Spleen (tissue), 11 donors: ENCODE data around the gene TRAF6. TPM values are rescaled to one million over a fixed set of nuclear protein-coding genes. Genes with fewer than 3 reads are reported as not detected.

ENCODE experiments used
- DNase-seq: peaks from one replicate; pipeline ENCODE4 v3.0.0-alpha.2; 2020
- H3K27ac ChIP-seq, 8 donors: fragments of 200-600 bp; sonication (generic) in 7 of 8; 1 replicate in 4 of 8; 2 replicates in 4 of 8; pipeline versions ENCODE4 v1.5.0 to v1.8.0; 2016 to 2021; ENCODE audit warnings: inconsistent platforms in 4 of 8, mild to moderate bottlenecking in 4 of 8, moderate library complexity in 1 of 8
- H3K27me3 ChIP-seq, 7 donors: fragments of 200-600 bp; sonication (generic) in 6 of 7; replicated peaks in 1 of 7; 1 replicate in 4 of 7; 2 replicates in 3 of 7; pipeline versions ENCODE4 v1.5.0 to v1.8.0; 2016 to 2021; ENCODE audit warnings: inconsistent platforms in 3 of 7, mild to moderate bottlenecking in 1 of 7
- H3K36me3 ChIP-seq, 6 donors: fragments of 200-600 bp; sonication (generic) in 5 of 6; 1 replicate in 4 of 6; 2 replicates in 2 of 6; pipeline versions ENCODE4 v1.5.0 to v1.8.0; 2016 to 2021; ENCODE audit warnings: inconsistent platforms in 2 of 6
- H3K4me1 ChIP-seq, 6 donors: fragments of 200-600 bp; sonication (generic) in 5 of 6; 1 replicate in 3 of 6; 2 replicates in 3 of 6; pipeline versions ENCODE4 v1.5.0 to v1.8.0; 2016 to 2021; ENCODE audit warnings: inconsistent platforms in 3 of 6
- H3K4me3 ChIP-seq, 8 donors: fragments of 200-600 bp; sonication (generic) in 7 of 8; 1 replicate in 4 of 8; 2 replicates in 4 of 8; pipeline versions ENCODE4 v1.5.0 to v1.8.0; 2016 to 2021; ENCODE audit warnings: inconsistent platforms in 4 of 8, mild to moderate bottlenecking in 4 of 8, moderate library complexity in 2 of 8
- H3K9me3 ChIP-seq, 8 donors: fragments of 200-600 bp; sonication (generic) in 7 of 8; 1 replicate in 4 of 8; 2 replicates in 4 of 8; pipeline versions ENCODE4 v1.5.0 to v1.8.0; 2016 to 2021; ENCODE audit warnings: inconsistent platforms in 4 of 8
- POLR2A ChIP-seq, 3 donors: fragments of 450-650 bp; IDR thresholded peaks; one replicate each; pipeline ENCODE4 v1.5.1; 2017; ENCODE audit warnings: antibody characterized with exemption in 3 of 3, mild to moderate bottlenecking in 1 of 3
- POLR2AphosphoS5 ChIP-seq, 3 donors: sonication (generic); formaldehyde crosslinking; IDR thresholded peaks; one replicate each; pipeline ENCODE4 v1.5.1; 2017; ENCODE audit warnings: antibody characterized with exemption in 3 of 3
- WGBS, 5 donors: extraction: QIAGEN DNeasy Blood & Tissue Kit in 3 of 5; methylation state at CpG; one replicate each; pipeline versions ENCODE4 v1.1.5 to v1.1.7; 2013 to 2018; 5-methylcytosine and 5-hydroxymethylcytosine counted together
- intact Hi-C: fragments of 100-400 bp; cut with DNase I; formaldehyde crosslinking; loops from one replicate; pipeline ENCODE4 v1.15.0; 2023; ENCODE audit warnings: low total_unique reads
- polyA plus RNA-seq, 3 donors: library from polyadenylated mRNA; stranded (reverse); fragments of 200-250 nt; gene quantifications; one replicate each; pipeline ENCODE4 v1.2.1, GENCODE V29; 2013
- total RNA-seq, 7 donors: library from RNA; depleted of rRNA in 3 of 7; stranded (reverse); fragments of >200 nt in 3 of 7; fragmentation: NEBNext Ultra II Directional in 4 of 7; extraction: Animal tissue kit (Norgen Biotek cat#: 25700) in 4 of 7; gene quantifications; one replicate each; pipeline versions ENCODE4 v1.1.0 to v1.2.1, GENCODE V29; 2016 to 2021
- TF ChIP-seq, protein P1 (sequence below), 11 experiments: fragments of 200-600 bp in 7 of 11; fragments of 450-650 bp in 4 of 11; sonication (generic) in 4 of 11; IDR thresholded peaks in 8 of 11; conservative IDR thresholded peaks in 3 of 11; 1 replicate in 7 of 11; 2 replicates in 4 of 11; pipeline versions ENCODE4 v1.4.0 to v1.8.0; 2016 to 2021; ENCODE audit warnings: antibody characterized with exemption in 11 of 11, inconsistent platforms in 4 of 11, mild to moderate bottlenecking in 1 of 11
- donor health status: healthy with polysubstance abuse.
- donor health status: DM: no; HTN: no; CAD: no; lungs with moderate emphysema.
- donor health status: DM: no; HTN: no; CAD: no.
- donor health status: Bipolar disorder and iron deficiency.
- donor health status: healthy.
- donor health status: DM: no; HTN: no; CAD: no.
- donor health status: DM: yes; HTN: yes; CAD: no.

TRAF6 gene
- total and polyA plus RNA-seq, 10 donors, result 2.1 to 26.1 (median 19.1) TPM

- Histone ChIP-seq H3K27ac (no peak overlapping the region), H3K36me3 (peaks cover 0 to 77% (median 37%) of the 10 kb centered on the region in 6 donors), H3K9me3 (no peaks in the 10 kb centered on the region), H3K4me3 (no peak overlapping the region), H3K4me1 (peaks cover 0 to 7% (median 0%) of the 10 kb centered on the region in 6 donors), H3K27me3 (no peaks in the 10 kb centered on the region)
- 70 to 88% (median 83%) methylated on average over 3 of the region's 3 CpGs for WGBS, 5 donors
- DNase-seq, result no peak
- intact Hi-C loops, result no loop called here
- TF ChIP-seq POLR2AphosphoS5 (IDR thresholded peaks at IDR 0.05) (no peak), POLR2A (IDR thresholded peaks at IDR 0.05) (no peak)
- TF ChIP-seq, protein P1, sequence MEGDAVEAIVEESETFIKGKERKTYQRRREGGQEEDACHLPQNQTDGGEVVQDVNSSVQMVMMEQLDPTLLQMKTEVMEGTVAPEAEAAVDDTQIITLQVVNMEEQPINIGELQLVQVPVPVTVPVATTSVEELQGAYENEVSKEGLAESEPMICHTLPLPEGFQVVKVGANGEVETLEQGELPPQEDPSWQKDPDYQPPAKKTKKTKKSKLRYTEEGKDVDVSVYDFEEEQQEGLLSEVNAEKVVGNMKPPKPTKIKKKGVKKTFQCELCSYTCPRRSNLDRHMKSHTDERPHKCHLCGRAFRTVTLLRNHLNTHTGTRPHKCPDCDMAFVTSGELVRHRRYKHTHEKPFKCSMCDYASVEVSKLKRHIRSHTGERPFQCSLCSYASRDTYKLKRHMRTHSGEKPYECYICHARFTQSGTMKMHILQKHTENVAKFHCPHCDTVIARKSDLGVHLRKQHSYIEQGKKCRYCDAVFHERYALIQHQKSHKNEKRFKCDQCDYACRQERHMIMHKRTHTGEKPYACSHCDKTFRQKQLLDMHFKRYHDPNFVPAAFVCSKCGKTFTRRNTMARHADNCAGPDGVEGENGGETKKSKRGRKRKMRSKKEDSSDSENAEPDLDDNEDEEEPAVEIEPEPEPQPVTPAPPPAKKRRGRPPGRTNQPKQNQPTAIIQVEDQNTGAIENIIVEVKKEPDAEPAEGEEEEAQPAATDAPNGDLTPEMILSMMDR (IDR thresholded peaks at IDR 0.05 in 8 of 11, conservative IDR thresholded peaks at IDR 0.05 in 3 of 11), result no peak
These were observed 46.3 kb downstream of the TRAF6 start for GRCh38 chr11:36463781-36464180.

GRCh38 chr11:36462321-36462720 is 47.8 kb downstream of the TRAF6 start:
- Histone ChIP-seq H3K36me3 (peaks cover 0 to 89% (median 44%) of the 10 kb centered on the region in 6 donors), H3K27ac (no peak overlapping the region), H3K9me3 (no peaks in the 10 kb centered on the region), H3K27me3 (no peaks in the 10 kb centered on the region), H3K4me3 (no peak overlapping the region), H3K4me1 (peaks cover 0 to 7% (median 0%) of the 10 kb centered on the region in 6 donors)
- intact Hi-C loops, result no loop called here
- TF ChIP-seq POLR2A (IDR thresholded peaks at IDR 0.05), result no peak
- TF ChIP-seq POLR2AphosphoS5 (IDR thresholded peaks at IDR 0.05), result peak; percentile 13 to 74 (median 59)
- WGBS, 5 donors, result 88 to 99% (median 93%) methylated on average over 15 of the region's 15 CpGs
- no peak for DNase-seq

- Histone ChIP-seq H3K4me3 (no peak overlapping the region), H3K9me3 (no peaks in the 10 kb centered on the region), H3K27me3 (no peaks in the 10 kb centered on the region), H3K36me3 (peaks cover 0 to 89% (median 56%) of the 10 kb centered on the region in 6 donors), H3K27ac (no peak overlapping the region), H3K4me1 (peaks cover 0 to 14% (median 5%) of the 10 kb centered on the region in 6 donors)
- intact Hi-C loops, result no loop called here
- TF ChIP-seq, protein P1 (IDR thresholded peaks at IDR 0.05 in 8 of 11, conservative IDR thresholded peaks at IDR 0.05 in 3 of 11), result no peak
- TF ChIP-seq POLR2AphosphoS5 (IDR thresholded peaks at IDR 0.05), result peak in 1 of 3 donors; percentile 6
- WGBS, 5 donors, result 85 to 92% (median 87%) methylated on average over 10 of the region's 10 CpGs
- no peak for DNase-seq
These were observed 49.9 kb downstream of the TRAF6 start for GRCh38 chr11:36460220-36460619.

DNA sequence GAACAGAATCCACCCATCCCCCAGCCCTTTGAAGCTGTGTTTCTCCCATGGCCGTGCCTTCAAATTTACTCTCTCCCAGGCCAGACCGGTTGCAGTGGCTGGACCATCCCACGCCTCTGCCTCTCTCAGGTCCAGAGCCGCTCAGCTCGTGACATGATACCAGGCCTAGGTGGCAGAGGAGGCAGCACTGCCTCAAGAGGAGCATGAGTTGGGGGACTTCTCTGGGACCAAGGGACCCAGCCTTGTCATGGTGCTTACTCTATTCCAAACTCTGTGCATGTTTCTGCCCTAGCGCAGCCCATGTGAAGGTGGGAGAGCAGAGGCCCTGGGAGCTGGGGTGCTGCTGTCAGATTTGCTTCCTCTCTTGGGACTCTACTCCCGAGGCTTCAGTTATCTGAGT is 51.0 kb downstream of the TRAF6 start:
- Histone ChIP-seq H3K4me1 (peaks cover 0 to 26% (median 12%) of the 10 kb centered on the region in 6 donors), H3K9me3 (no peaks in the 10 kb centered on the region), H3K4me3 (no peak overlapping the region), H3K36me3 (peaks cover 0 to 95% (median 64%) of the 10 kb centered on the region in 6 donors), H3K27me3 (no peaks in the 10 kb centered on the region), H3K27ac (peak overlapping the region in 1 of 8 donors; percentile 39)
- intact Hi-C loops, result no loop called here
- 78 to 89% (median 84%) methylated on average over 7 of the region's 7 CpGs for WGBS, 5 donors
- no peak for DNase-seq
- no peak for TF ChIP-seq POLR2A (IDR thresholded peaks at IDR 0.05)
- TF ChIP-seq POLR2AphosphoS5 (IDR thresholded peaks at IDR 0.05), result peak in 1 of 3 donors; percentile 40

GRCh38 chr11:36458129-36458915 is 51.8 kb downstream of the TRAF6 start:
- 79 to 92% (median 88%) methylated on average over 8 of the region's 8 CpGs for WGBS, 5 donors
- no peak for DNase-seq
- Histone ChIP-seq H3K36me3 (peaks cover 0 to 95% (median 63%) of the 10 kb centered on the region in 6 donors), H3K4me1 (peaks cover 0 to 33% (median 17%) of the 10 kb centered on the region in 6 donors), H3K27ac (peak overlapping the region in 1 of 8 donors; percentile 39), H3K27me3 (no peaks in the 10 kb centered on the region), H3K9me3 (no peaks in the 10 kb centered on the region), H3K4me3 (no peak overlapping the region)
- intact Hi-C loops, result no loop called here
- TF ChIP-seq, protein P1 (IDR thresholded peaks at IDR 0.05 in 8 of 11, conservative IDR thresholded peaks at IDR 0.05 in 3 of 11), result no peak
- TF ChIP-seq POLR2AphosphoS5 (IDR thresholded peaks at IDR 0.05), result peak in 1 of 3 donors; percentile 4
